GM20431 (cell line): ENCODE data around the gene NCAPG2.

Experiments used
- in situ Hi-C: fragments of 300-500 bp; cut with MseI, MboI; formaldehyde crosslinking; loops from one replicate; pipeline ENCODE4 v1.15.0; 2020; ENCODE audit warnings: low sequenced_read_pairs; ENCODE audit not compliant: unreplicated experiment

Gene NCAPG2, protein sequence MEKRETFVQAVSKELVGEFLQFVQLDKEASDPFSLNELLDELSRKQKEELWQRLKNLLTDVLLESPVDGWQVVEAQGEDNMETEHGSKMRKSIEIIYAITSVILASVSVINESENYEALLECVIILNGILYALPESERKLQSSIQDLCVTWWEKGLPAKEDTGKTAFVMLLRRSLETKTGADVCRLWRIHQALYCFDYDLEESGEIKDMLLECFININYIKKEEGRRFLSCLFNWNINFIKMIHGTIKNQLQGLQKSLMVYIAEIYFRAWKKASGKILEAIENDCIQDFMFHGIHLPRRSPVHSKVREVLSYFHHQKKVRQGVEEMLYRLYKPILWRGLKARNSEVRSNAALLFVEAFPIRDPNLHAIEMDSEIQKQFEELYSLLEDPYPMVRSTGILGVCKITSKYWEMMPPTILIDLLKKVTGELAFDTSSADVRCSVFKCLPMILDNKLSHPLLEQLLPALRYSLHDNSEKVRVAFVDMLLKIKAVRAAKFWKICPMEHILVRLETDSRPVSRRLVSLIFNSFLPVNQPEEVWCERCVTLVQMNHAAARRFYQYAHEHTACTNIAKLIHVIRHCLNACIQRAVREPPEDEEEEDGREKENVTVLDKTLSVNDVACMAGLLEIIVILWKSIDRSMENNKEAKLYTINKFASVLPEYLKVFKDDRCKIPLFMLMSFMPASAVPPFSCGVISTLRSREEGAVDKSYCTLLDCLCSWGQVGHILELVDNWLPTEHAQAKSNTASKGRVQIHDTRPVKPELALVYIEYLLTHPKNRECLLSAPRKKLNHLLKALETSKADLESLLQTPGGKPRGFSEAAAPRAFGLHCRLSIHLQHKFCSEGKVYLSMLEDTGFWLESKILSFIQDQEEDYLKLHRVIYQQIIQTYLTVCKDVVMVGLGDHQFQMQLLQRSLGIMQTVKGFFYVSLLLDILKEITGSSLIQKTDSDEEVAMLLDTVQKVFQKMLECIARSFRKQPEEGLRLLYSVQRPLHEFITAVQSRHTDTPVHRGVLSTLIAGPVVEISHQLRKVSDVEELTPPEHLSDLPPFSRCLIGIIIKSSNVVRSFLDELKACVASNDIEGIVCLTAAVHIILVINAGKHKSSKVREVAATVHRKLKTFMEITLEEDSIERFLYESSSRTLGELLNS

DNA sequence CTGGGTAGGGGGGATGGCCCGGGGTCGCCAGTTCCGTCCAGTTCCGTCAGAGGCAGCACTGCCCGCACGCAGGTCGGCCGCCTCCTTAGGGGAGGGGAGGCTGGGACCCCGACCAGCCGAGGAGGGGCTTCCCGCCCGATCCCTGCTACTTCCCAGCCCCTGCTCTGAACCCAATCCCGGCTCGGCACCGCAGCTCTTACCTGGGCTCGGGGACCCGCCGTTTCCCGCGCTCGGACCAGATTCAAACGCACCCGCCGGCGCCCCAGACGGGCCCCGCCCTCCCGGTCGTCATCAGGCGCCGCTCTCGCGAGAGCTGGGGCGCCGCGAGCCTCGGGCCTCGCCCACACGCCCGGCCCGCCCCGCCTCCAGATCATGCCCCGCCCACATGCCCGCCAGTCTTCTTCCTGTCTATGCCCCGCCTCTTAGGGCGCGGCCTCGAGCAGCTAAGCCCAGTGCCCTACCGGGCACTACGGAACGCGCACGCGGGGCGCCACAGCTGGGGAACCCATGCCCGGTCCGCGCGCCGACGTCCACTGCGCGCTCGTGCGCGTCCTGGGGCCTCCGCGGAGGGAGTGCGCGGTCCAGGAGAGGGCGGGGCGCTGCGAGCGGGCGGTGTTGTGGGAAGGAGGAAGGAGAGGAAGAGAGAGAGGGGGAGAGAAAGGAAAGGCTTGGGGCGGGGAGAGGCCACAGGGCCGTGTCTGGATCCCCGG is at the start of gene NCAPG2:
TSS of gene NCAPG2 (minus strand) at position 281 of the 710 bp plus-strand sequence. CDS start 2,905 bp downstream, outside the sequence.
- in situ Hi-C loops = no loop called here

DNA sequence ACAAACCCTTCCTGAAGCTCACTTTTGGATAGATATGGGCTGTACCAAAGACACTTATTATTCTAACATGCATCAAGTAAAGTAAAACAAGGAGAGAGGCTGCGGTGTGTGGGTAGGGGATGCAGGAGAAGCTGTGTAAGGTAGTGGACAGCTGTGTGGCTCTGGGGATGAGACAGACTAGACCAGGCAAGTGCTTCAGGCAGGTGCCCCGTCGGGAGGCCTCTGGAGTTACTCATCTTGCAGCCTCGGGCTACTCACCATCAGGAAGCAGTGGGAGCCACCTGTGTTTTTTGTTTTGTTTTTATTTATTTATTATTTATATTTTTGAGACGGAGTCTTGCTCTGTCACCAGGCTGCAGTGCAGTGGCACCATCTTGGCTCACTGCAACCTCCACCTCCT is 49.3 kb upstream of the NCAPG2 start:
- in situ Hi-C loops = no loop called here

DNA sequence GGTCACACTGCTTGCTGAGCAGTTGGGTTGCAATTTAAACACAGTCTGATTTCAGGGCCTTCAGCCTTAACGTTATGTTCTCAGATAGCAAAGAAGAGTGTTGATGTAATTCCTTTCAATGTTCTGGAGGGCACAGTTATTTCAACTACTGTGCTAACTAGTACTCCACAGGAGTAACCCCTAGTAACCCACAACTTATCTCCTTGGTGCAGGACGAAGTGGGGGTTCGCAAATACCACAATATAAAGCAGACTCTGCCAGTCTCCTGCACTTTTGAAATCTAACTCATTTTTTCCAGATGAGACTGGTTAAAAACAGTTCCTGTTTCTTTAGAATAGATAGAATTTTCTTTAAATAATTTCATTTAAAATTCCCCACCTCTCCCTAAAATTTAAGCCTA is 47.1 kb upstream of the NCAPG2 start:
- in situ Hi-C loops = no loop called here

DNA sequence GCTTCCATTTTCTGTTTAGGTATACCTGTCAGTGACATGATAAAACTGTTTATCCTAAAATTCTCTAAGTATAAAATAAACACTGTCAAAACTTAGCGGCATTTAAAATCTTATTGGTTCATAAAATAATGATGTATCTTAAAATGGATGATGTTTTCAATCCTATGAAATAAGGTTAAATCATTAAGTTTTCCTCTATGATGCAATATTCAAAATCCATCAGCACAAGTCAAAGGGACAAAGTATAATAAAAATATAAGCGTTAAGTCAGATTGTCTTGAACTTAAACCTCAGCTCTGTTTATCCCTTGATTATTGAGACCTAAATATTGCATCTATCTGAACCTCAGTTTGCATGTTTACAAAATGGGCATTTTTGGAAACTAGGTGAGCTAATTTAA is 46.6 kb upstream of the NCAPG2 start:
- in situ Hi-C loops = no loop called here

DNA sequence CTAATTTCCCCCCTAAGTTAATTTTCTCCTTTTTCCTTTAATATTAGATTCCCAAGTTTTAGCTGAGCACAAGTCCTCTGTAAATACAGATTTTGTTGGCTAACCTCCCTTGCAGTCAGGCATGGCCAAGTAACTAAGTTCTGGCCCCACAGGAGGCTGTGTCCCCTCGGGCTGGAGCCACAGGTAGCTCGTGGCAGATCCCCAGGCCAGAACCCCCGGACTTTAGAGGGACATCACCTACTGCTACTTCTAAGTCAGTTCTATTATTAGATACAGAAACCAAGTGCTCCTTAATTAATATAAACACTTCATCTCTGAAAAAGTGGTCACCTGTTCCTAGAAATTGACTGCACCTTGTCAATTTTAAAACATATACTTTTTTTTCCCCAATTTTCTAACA is 46.1 kb upstream of the NCAPG2 start:
- in situ Hi-C loops = no loop called here

DNA sequence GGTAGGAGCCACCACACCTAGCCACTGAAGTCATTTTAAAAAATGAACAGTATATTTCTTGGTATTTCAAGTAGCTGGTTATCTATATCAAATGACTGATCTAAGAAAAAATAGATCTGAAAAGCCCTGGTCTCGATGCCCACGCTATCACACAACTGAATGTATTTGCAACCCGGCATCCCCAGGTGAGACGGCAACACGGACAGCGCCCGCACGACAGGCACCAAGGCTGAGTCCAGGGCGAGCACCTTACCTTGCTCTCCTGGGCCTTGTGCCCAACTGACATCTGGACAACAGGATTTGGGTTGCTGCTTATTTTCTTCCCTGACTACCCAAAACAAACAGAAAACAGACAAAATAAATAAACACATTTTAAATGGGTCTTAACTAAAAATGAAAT is 44.8 kb upstream of the NCAPG2 start:
- in situ Hi-C loops = no loop called here

DNA sequence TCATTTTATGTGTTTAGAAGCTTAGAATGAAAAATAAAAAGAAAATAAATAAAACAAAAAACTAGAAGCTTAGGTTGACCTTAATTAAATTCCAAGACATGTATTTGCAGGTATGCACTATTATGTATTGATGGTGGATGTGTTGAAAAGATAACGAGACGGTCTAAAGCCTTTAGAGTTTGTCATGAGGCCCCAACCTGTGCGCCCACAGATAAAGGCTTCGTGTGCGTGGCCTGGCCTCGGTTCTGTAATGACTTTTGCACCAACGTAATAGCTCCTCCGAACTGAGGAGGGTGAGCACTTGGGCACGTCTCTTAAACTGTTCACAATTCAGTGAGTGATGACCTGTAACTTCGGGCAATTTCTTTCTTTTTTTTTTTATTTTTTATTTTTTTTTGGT is 43.7 kb upstream of the NCAPG2 start:
- in situ Hi-C loops = no loop called here

DNA sequence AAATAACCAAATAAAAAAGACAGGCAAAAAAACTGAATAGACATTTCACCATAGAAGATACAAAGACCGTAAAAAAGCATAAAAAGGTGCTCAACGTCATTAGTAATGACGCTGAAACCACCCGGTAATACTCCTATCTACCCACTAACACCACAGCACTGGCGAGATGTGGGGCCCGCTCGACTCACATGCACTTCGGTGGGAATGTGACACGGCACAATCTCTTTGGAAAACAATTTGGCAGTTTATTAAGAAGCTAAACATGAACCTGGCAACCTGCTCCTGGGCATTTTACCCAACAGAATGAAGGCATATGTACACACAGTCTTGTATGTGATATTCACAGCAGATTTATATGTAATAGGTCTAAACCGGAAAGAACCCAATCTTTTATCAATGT is 42.8 kb upstream of the NCAPG2 start:
- in situ Hi-C loops = no loop called here

DNA sequence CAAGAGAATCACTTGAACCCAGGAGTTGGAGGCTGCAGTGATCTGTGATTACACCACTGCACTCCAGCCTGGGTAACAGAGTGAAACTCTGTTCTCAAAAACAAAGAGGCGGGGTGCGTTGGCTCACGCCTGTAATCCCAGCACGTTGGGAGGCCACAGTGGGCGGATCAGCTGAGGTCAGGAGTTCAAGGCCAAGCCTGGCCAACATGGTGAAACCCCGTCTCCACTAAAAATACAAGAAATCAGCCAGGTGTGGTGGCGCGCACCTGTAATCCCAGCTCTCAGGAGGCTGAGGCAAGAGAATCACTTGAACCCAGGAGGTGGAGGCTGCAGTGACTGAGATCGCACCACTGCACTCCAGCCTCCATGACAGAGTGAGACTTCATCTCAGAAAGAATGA is 42.4 kb upstream of the NCAPG2 start:
- in situ Hi-C loops = no loop called here

DNA sequence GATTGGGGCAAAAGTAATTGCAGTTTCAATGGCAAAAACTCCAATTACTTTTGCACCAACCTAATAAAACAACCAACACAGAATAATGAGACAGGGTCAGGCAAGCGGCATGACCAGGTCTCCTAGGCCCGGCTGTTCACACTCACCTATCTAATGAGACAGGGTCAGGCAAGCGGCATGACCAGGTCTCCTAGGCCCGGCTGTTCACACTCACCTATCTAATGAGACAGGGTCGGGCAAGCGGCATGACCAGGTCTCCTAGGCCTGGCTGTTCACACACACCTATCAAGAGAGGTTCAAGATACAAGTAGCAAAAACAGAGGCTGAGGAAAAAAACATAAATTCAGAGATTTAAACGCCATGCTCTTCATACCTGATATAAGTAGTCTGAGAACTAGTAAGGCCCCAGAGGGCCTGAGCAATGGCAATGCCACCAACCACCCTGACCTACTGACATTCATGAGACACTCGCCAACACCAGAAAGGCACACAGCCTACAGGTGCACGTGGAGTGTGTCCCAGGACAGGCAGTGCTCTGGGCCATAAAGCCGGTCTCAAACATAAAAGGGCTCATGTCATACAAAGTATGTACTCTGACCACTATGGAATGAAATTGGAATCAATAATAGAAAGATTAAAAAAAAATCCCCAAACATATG is 40.6 kb upstream of the NCAPG2 start:
- in situ Hi-C loops = no loop called here

DNA sequence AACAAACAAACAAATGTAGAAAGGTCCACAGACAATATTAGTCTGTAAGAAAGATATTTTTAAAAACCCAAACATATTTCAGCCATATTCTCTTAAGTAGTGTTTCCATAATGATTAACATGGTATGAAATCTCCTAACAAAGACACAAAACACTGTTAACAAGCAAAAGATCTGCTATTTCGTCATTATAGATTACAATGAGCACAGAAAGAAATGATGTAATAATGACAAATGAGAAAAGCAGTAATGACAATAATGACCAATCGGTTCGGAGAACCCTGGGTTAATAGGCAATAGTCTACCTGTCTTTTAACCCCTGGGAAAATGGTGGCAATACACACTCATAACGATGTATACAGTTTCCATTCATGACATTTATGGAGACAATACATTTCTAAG is 39.5 kb upstream of the NCAPG2 start:
- in situ Hi-C loops = no loop called here

DNA sequence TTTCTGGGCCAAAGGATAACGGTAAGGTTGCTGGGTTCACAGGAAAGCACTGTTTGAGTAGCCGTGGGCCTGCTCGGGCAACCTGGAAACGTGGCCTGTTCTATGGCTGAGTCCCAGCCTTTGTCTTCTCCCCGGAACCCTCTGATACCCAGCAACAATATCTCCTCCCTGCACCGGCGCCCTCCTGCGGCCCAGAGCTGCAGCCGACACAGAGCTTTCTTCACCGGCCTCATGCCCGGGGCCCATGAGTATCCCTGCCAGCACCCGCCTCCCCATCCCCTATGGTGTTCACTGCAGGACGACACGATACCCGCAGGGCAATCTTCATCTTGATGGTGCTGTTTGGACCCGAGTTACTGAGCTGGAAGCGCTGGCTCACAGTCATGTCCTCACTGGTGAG is 38.6 kb upstream of the NCAPG2 start:
- in situ Hi-C loops = no loop called here

DNA sequence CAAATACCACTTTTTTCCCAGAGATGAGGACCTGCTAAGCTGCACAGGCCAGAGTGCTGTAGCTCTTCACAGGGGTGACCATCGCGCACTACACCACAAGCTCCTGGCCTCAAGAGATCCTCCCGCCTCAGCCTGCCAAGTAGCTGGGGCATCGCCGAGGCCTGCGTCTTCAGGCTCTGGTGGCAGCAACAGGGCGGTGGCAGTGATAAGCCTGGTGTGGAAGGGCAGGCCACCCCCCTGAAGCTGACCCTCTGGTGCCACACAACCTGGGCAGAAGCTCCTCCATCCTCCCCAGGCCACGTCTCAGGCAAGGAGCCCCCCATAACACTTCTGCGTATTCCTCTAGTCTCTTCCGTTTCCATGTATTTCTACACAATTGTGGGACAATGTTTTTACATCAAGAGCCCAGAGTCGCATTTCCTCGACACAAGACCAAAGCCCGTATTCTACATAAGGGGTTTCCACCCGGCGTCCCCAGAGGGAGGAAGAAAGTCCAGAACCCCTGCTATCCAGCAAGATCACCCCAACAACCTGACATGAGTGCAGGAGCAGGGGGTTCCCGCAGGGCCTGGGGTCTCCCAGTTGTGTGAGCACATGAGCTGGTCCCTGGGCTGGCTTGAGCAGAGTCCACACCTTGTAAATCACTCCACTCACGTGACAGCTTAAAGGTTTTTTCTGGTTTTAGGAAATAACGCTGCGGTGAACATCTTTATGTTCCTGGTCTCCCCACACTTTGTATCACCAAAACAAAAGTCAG is 37.6 kb upstream of the NCAPG2 start:
- in situ Hi-C loops = no loop called here

DNA sequence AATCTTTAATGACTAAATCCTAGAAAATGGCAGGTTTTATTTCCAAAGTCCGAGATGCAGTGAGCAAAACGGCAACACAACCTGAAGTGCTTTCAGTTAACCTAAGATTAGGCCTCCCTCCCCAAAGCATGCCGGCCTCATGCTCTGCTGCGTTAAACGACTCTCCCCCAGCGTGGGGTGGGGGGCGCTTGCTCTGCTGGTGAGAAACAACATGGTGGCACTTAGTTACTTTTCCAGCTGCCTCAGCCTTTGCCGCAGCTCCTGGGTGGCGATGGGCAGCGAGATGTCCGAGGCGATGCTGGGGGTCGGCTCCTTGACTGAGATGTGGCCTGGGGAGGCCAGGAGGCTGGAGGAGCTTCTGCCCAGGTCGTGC is 36.7 kb upstream of the NCAPG2 start:
- in situ Hi-C loops = no loop called here

DNA sequence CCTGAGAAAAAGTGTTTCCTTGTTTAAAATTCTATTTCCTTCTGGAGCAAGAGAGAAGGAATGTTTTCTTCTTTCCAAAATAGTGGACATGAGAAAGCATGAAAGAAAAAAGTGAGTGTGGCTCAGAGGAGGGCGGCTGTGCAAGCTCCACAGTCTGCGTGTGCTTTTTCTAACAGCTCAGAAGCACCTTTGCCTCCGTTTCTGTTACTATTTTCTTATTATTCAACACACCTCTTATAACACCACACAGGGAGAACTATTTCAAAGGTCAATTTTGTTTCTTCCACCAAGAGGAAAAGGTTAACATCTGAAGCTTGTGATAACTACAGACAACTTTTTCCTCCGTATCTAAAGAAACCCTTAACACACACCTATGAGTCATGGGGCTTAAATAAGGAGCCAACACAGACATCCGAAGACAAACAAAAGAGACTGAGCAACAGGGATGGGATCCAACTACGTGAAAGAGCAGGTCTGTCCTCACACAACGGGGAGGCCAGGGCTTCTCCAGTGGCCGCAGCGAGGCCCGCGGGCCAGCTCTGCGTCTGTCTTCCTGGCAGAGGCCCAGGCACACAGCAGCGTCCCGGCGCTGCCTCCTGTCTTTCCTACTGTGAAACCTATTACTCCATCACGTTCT is 36.2 kb upstream of the NCAPG2 start:
- in situ Hi-C loops = no loop called here

DNA sequence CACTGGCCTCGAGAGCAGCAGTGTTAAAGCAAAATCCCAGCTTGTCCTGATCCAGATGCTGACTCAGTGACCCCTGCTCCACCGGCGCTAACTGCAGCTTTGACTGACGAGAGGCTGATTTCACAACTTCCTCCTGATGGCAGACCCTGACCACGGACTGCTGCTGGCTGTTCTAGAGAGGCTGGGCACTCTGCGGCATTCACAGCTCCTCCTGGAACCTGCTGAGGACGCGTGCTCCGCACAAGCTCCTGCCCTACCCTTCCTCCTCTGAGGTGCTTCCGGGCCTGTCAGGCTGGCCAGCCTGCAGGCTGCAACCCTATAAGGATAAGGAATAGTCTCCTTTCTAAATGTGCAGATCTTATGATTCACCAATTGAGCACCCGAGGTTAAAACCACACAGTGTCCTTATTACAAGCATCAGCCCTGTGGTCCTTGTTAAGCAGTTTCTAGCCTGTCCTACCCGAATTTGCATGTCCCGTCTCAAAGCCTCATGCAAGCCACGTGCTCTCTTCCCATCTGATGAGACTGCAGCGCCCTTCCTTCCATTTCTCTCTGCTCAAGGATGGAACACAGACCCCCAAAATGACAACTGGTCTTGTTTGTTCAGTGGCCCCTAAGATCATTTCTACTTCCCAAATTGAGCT is 35.5 kb upstream of the NCAPG2 start:
- in situ Hi-C loops = no loop called here

DNA sequence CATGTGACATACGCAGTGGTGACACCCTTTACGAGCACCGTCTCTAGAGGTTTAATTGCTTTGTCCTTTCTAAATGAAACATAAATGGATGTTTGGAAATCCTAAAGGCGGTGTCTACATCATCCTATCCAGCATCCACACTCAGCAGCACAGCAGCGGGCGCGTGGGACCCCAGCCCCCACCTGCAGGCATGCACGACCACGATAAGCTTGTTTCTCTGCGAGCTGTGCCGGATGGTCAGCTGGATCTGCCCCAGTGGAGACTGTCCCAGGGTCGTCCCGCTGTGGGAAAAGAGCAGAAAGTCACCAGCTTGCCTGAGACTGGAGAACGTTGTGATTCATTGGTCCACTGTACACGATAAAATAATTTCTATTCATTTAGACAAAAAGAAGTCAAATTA is 34.2 kb upstream of the NCAPG2 start:
- in situ Hi-C loops = no loop called here

DNA sequence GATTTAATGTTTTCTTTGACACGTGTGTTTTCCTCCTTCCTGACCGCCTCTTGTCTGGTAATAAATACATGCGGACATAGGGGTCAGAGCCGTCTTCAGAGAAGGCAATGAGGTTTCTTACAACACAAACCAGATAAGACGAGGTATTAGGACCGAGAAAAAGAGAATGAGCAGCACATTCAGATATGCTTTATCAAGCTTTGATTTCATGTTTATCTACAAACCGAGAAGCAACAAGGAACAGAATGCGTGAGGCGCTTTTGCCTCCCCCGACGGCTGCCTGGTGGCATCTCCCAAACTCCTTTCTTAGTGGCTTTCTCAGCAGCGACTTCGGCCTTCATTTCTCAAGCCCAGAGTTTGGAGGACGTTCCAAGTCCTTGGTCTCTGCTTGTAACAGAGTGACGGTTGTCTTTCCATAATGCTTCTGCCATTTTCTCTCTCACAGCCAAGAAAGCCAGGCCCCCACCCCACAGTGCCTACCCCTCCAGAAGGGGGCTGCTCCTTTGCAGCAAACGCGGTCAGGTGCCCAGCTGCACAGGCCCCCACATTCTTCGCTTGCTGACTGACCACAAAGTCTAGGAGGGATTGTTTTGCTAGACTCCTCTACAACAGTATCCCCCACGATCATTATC is 32.6 kb upstream of the NCAPG2 start:
- in situ Hi-C loops = no loop called here
